ENCODE measurements around the gene PRR16. TPM values are rescaled to one million over a fixed set of nuclear protein-coding genes. Genes with fewer than 3 reads are reported as not detected.

The PRR16 gene
- total and polyA plus RNA-seq, 2 experiments from 2014 or later: 1.0 to 1.7 TPM

- H3K27me3 Mint-ChIP-seq (ENCODE audit: insufficient read depth, low read depth, poor library complexity): no peaks in the 10 kb centered on the region
- Histone ChIP-seq H3K36me3 (ENCODE audit: insufficient read depth) (no peaks in the 10 kb centered on the region), H2AFZ (no peak overlapping the region), H3K9me2 (ENCODE audit: insufficient read depth) (no peaks in the 10 kb centered on the region), H3K27ac (ENCODE audit: low read depth) (no peak overlapping the region), H3K27me3 (ENCODE audit: insufficient read depth) (no peaks in the 10 kb centered on the region), H3K4me2 (no peak overlapping the region), H3F3A (replicated peaks; ENCODE audit: low read depth) (no peaks in the 10 kb centered on the region), H4K20me1 (replicated peaks; ENCODE audit: insufficient read depth) (no peaks in the 10 kb centered on the region), H3K4me1 (ENCODE audit: insufficient read depth) (peaks cover 2% of the 10 kb centered on the region; the same call in 1 of the 2 replicates), H3K4me3 (no peak overlapping the region), H3K79me2 (replicated peaks; ENCODE audit: insufficient read depth) (no peaks in the 10 kb centered on the region)
- H3K27ac Mint-ChIP-seq: no peak overlapping the region
- no peak for TF ChIP-seq STAT1 (IDR thresholded peaks at IDR 0.05; ENCODE audit: unreplicated experiment)
- TF ChIP-seq ZNF114 (CRISPR knock-in tag; IDR thresholded peaks at IDR 0.05): no peak
- TF ChIP-seq NANOG (IDR thresholded peaks at IDR 0.05; ENCODE audit: borderline replicate concordance): no peak
- TF ChIP-seq ZNF331 (CRISPR knock-in tag; IDR thresholded peaks at IDR 0.05; ENCODE audit: low read depth): no peak
- TF ChIP-seq EZH2phosphoT487 (IDR thresholded peaks at IDR 0.05; ENCODE audit: unreplicated experiment): no peak
- TF ChIP-seq ETS1 (IDR thresholded peaks at IDR 0.05): no peak
- TF ChIP-seq REST (IDR thresholded peaks at IDR 0.05; ENCODE audit: unreplicated experiment): no peak
- no peak for TF ChIP-seq POLR2AphosphoS5 (IDR thresholded peaks at IDR 0.05; ENCODE audit: low read depth)
- no peak for TF ChIP-seq EZH2 (IDR thresholded peaks at IDR 0.05; ENCODE audit: low read depth, unreplicated experiment)
- TF ChIP-seq ZNF462 (CRISPR knock-in tag; IDR thresholded peaks at IDR 0.05): no peak
- TF ChIP-seq CREB1 (CRISPR knock-in tag; IDR thresholded peaks at IDR 0.05; ENCODE audit: low read depth): no peak
- TF ChIP-seq JUNB (IDR thresholded peaks at IDR 0.05; ENCODE audit: unreplicated experiment): no peak
- no peak for TF ChIP-seq CTCF (conservative IDR thresholded peaks at IDR 0.05; ENCODE audit: low read depth in 2 of 2)
- H3K36me3 Mint-ChIP-seq (ENCODE audit: low read depth): peaks cover 5% of the 10 kb centered on the region; the same call in 2 of the 3 replicates
- H3K4me1 Mint-ChIP-seq: peaks cover 5% of the 10 kb centered on the region; the same call in 2 of the 3 replicates
- ATAC-seq (no peak), DNase-seq (ENCODE audit: low spot score) (no peak)
- 0 out of 3 replicates have a peak, but pooled peaks cover 2% of the 10 kb centered on the region for H3K9me3 Mint-ChIP-seq
- H3K4me3 Mint-ChIP-seq: no peak overlapping the region
Observed at GRCh38 chr5:120502531-120502930, 38.4 kb downstream of the PRR16 start.

Data from GM23338 (cell line).